H1 (cell line): Measurements from ENCODE around the gene PHF24. TPM values are rescaled to one million over a fixed set of nuclear protein-coding genes. Genes with fewer than 3 reads are reported as not detected.

Experiments
- ASH2L ChIP-seq: fragments of 200-600, 300-600 bp; sonication (generic); IDR thresholded peaks from one replicate; pipeline ENCODE4 v1.7.1; 2017; ENCODE audit warnings: low read length
- BACH1 ChIP-seq: IDR thresholded peaks from 2 replicates; pipeline ENCODE4 v1.6.1; 2012; ENCODE audit warnings: low read length, improper control_type of control experiment
- BRCA1 ChIP-seq: IDR thresholded peaks from 2 replicates; pipeline ENCODE4 v1.6.1; 2012; ENCODE audit warnings: low read depth, low read length, improper control_type of control experiment
- CEBPB ChIP-seq: IDR thresholded peaks from 2 replicates; pipeline ENCODE4 v1.6.1; 2012; ENCODE audit warnings: low read depth, low read length
- EGR1 ChIP-seq: IDR thresholded peaks from 2 replicates; pipeline ENCODE4 v1.6.1; 2011; ENCODE audit warnings: low read depth, low read length, borderline replicate concordance
- MAFK ChIP-seq: IDR thresholded peaks from 2 replicates; pipeline ENCODE4 v1.6.1; 2012; ENCODE audit warnings: low read depth, mild to moderate bottlenecking, improper control_type of control experiment, low read length
- POLR2AphosphoS5 ChIP-seq: IDR thresholded peaks from 2 replicates; pipeline ENCODE4 v1.6.1; 2011; ENCODE audit warnings: low read depth, low read length
- RBBP5 ChIP-seq: IDR thresholded peaks from 2 replicates; pipeline ENCODE4 v1.7.1; 2012; ENCODE audit warnings: low read depth, mild to moderate bottlenecking, inconsistent platforms, low read length, moderate library complexity, borderline replicate concordance
- RFX5 ChIP-seq: IDR thresholded peaks from 2 replicates; pipeline ENCODE4 v1.6.1; 2011; ENCODE audit warnings: low read depth, low read length, improper control_type of control experiment, borderline replicate concordance
- RXRA ChIP-seq: IDR thresholded peaks from 2 replicates; pipeline ENCODE4 v1.6.1; 2011; ENCODE audit warnings: low read depth, mild to moderate bottlenecking, low read length, moderate library complexity; ENCODE audit not compliant: insufficient read depth
- SIN3A ChIP-seq, 2 experiments: IDR thresholded peaks in 1 of 2; conservative IDR thresholded peaks in 1 of 2; 2 replicates each; pipeline ENCODE4 v1.6.1; 2011 to 2012; ENCODE audit warnings: low read length in 2 of 2, improper control_type of control experiment in 1 of 2, low read depth in 1 of 2, mild to moderate bottlenecking in 1 of 2
- SIRT6 ChIP-seq: IDR thresholded peaks from one replicate; pipeline ENCODE4 v1.7.1; 2012; ENCODE audit warnings: low read length, inconsistent platforms
- SRF ChIP-seq: IDR thresholded peaks from 2 replicates; pipeline ENCODE4 v1.6.1; 2011; ENCODE audit warnings: mild to moderate bottlenecking, low read depth, low read length, moderate library complexity
- TAF1 ChIP-seq: IDR thresholded peaks from 2 replicates; pipeline ENCODE4 v1.6.1; 2011; ENCODE audit warnings: mild to moderate bottlenecking, low read depth, low read length
- TCF12 ChIP-seq: IDR thresholded peaks from 2 replicates; pipeline ENCODE4 v1.6.1; 2011; ENCODE audit warnings: low read depth, mild to moderate bottlenecking, low read length
- TEAD4 ChIP-seq: IDR thresholded peaks from 2 replicates; pipeline ENCODE4 v1.6.1; 2012; ENCODE audit warnings: low read depth, low read length, inconsistent platforms, mixed read lengths
- YY1 ChIP-seq: IDR thresholded peaks from 2 replicates; pipeline ENCODE4 v1.6.1; 2011; ENCODE audit warnings: low read depth, mild to moderate bottlenecking, low read length
- polyA plus RNA-seq, 7 experiments: library from polyadenylated mRNA; depleted of rRNA in 3 of 7; stranded (reverse) in 5 of 7; unstranded in 2 of 7; fragments of >200 nt in 5 of 7; fragments of 200-250 nt in 2 of 7; gene quantifications; 1 replicate in 5 of 7; 2 replicates in 1 of 7; 4 replicates in 1 of 7; pipeline versions ENCODE4 v1.2.1 to v1.2.3, GENCODE V29; 2011 to 2013; ENCODE audit warnings: missing spikeins in 2 of 7, mixed read lengths in 2 of 7
- total RNA-seq: library from RNA; stranded (reverse); fragmentation: NEBNext Ultra II Directional; extraction: Animal tissue kit (Norgen Biotek cat#: 25700); gene quantifications from 2 replicates; pipeline ENCODE4 v1.2.1, GENCODE V29; 2021
- TF ChIP-seq, protein P1 (sequence below): IDR thresholded peaks from 2 replicates; pipeline ENCODE4 v1.6.1; 2011; ENCODE audit warnings: low read depth, mild to moderate bottlenecking, low read length; ENCODE audit not compliant: insufficient read depth
- TF ChIP-seq, protein P2 (sequence below), 3 experiments: IDR thresholded peaks; 1 replicate in 2 of 3; 2 replicates in 1 of 3; pipeline versions ENCODE4 v1.5.1 to v1.6.1; 2011; ENCODE audit warnings: low read length in 3 of 3, mild to moderate bottlenecking in 3 of 3, inconsistent platforms in 2 of 3, low read depth in 1 of 3, moderate library complexity in 1 of 3; ENCODE audit not compliant: insufficient read depth in 1 of 3; ENCODE audit errors: control extremely low read depth in 1 of 3
- TF ChIP-seq, protein P3 (sequence below): IDR thresholded peaks from 2 replicates; pipeline ENCODE4 v1.6.1; 2011; ENCODE audit warnings: low read length, improper control_type of control experiment
- TF ChIP-seq, protein P4 (sequence below): IDR thresholded peaks from 2 replicates; pipeline ENCODE4 v1.6.1; 2012; ENCODE audit warnings: inconsistent platforms

The PHF24 gene
- total and polyA plus RNA-seq, 2 of the 8 experiments (the other 6 are each of a cell fraction or from before 2014, with no cell fraction given) = 0.29 to 0.35 TPM

DNA sequence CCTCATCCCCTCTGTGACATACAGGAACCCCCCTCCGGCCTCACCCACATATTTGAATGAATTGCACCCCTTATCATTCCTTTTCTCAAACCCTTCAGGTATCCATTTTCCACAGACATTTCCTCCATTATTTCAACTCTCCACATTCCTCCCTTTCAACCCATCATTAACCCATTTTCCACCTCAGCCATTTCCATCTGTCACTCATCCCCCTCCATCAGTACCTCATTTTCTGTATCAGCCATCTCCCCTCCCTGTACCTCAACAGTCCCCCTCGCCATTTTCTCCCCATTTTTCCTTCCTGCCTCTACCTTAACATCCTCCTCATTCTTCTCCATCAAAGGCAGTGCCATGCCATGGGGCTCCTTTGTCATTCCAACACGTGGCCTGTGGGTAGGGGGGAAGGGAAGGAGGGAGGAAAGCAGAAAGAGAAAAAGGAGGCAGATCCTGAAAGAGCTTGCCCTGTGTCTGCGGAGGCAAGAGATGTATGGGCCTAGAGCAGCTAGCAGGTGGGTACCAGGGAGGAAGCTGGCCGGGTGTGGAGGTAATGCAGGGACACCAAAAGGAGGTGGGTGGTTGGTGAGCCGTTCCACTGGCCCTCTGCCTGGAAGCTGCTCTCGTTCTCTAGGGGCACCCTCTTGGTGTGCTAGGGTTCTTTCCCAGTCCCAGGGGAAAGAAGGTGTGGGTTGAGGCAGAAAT lies 33.0 kb downstream of the PHF24 start (continued):
- TF ChIP-seq, protein P1, sequence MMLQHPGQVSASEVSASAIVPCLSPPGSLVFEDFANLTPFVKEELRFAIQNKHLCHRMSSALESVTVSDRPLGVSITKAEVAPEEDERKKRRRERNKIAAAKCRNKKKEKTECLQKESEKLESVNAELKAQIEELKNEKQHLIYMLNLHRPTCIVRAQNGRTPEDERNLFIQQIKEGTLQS = no peak
- TF ChIP-seq SIN3A (conservative IDR thresholded peaks at IDR 0.05 in 1 of 2, IDR thresholded peaks at IDR 0.05 in 1 of 2; ENCODE audit: low read depth in 1 of 2, low read length in 2 of 2) = peak in 1 of 2 experiments; percentile 78; a peak in 2 of 4 replicates
- peak; percentile 33; the same call in 1 of the 2 replicates for TF ChIP-seq POLR2AphosphoS5
- TF ChIP-seq CEBPB = no peak
- TF ChIP-seq, protein P2, sequence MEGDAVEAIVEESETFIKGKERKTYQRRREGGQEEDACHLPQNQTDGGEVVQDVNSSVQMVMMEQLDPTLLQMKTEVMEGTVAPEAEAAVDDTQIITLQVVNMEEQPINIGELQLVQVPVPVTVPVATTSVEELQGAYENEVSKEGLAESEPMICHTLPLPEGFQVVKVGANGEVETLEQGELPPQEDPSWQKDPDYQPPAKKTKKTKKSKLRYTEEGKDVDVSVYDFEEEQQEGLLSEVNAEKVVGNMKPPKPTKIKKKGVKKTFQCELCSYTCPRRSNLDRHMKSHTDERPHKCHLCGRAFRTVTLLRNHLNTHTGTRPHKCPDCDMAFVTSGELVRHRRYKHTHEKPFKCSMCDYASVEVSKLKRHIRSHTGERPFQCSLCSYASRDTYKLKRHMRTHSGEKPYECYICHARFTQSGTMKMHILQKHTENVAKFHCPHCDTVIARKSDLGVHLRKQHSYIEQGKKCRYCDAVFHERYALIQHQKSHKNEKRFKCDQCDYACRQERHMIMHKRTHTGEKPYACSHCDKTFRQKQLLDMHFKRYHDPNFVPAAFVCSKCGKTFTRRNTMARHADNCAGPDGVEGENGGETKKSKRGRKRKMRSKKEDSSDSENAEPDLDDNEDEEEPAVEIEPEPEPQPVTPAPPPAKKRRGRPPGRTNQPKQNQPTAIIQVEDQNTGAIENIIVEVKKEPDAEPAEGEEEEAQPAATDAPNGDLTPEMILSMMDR (IDR thresholded peaks at IDR 0.05; ENCODE audit: control extremely low read depth in 1 of 3, insufficient read depth in 1 of 3, low read depth in 1 of 3, low read length in 3 of 3) = no peak
- no peak for TF ChIP-seq EGR1
- TF ChIP-seq RXRA = no peak
- TF ChIP-seq BRCA1 = no peak
- no peak for TF ChIP-seq RBBP5
- no peak for TF ChIP-seq TEAD4
- TF ChIP-seq, protein P3, sequence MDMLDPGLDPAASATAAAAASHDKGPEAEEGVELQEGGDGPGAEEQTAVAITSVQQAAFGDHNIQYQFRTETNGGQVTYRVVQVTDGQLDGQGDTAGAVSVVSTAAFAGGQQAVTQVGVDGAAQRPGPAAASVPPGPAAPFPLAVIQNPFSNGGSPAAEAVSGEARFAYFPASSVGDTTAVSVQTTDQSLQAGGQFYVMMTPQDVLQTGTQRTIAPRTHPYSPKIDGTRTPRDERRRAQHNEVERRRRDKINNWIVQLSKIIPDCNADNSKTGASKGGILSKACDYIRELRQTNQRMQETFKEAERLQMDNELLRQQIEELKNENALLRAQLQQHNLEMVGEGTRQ = peak; percentile 60
- TF ChIP-seq TAF1 = peak; percentile 54
- TF ChIP-seq YY1 = 0 out of 2 replicates have a peak, but pooled peaks have one; percentile 8
- no peak for TF ChIP-seq SIRT6
- no peak for TF ChIP-seq TCF12
- TF ChIP-seq MAFK = no peak
- no peak for TF ChIP-seq BACH1
- TF ChIP-seq RFX5 = no peak
- no peak for TF ChIP-seq ASH2L
- TF ChIP-seq SRF = no peak
- TF ChIP-seq, protein P4, sequence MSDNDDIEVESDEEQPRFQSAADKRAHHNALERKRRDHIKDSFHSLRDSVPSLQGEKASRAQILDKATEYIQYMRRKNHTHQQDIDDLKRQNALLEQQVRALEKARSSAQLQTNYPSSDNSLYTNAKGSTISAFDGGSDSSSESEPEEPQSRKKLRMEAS = peak; percentile 98
